ENCODE results near the gene TRIM8.

The TRIM8 gene

DNA sequence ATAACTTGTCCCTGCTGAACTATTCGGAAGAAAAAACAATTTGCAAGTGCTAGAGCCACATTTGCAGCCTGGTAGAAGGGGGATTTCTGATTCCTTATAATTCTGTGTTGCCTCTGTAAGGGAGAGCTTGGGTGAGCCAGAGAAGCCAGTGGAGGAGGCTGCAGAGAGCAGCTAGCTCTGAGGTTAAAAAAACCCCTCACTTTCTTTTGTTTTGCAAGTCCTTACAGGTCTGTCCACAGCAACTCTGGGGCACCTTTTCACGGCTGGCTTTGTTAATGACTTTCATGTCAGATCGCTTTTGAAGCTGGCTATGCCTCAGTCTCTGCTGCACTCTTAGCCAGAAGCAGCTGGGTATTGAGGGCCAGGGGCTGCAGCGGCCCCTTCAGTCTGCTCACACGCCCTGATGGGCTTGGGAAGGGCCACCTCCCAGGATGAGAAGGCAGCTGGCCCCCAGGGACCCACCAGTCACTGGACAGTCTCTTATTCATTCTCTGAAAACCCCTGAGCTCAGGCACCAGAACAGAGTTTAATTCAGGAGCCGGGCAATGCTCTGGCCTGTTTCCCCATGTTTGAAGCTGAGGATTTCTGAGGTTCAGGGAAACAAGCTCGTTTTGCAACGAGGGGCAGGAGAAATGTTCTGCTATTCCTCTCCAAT, 30.9 kb downstream of the TRIM8 start:
- H3K4me2 ChIP-seq (ENCODE audit: insufficient read depth, low read length) = peak overlapping the region; percentile 73

DNA sequence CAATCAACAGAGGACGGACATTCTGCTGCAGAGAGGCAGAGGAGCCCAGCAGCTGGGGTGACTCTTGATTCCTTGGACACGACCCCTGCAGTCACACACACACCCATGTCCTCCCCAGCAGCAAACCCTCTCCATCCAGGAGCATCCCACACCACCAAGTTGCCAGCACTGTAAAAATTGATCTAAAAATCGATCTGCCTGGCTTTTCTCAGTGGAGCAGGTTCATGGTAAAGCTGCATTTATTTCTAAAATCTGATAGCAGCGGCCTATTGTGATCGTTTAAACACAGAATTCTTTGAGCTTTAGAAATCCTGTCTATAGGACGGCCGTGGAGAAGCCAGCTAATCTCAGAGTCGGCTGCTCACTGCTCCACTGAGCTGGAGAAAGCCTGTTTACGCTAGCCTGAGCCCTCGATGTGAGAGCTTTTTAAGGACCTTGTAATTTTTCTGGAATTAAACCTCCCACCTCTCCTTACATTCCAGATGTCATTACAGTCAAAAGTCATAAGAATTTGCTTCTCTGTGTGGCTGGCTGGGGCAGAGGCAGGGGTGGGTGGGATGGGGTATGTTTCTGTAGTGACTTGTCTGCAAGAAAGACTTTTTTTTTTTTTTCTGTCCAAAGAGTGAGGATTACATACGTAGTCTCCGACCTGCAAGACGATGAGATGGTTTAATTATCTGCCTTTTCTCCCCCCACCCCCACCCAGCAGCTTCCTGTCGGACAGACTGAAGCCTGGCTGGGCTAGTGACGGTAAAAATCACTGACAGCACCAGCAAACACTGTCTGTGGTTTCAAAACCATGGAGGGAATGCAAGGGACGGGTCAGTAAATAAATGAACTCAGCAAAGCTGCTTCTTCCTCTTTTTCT, 31.6 kb downstream of the TRIM8 start:
- no peaks in the 10 kb centered on the region for H3K79me2 ChIP-seq (ENCODE audit: insufficient read depth, low read length)
- peaks cover 38% of the 10 kb centered on the region for H3K4me1 ChIP-seq (ENCODE audit: insufficient read depth, low read length)
- H3K27ac ChIP-seq (ENCODE audit: low read length) = peak overlapping the region; percentile 77
- H3K9ac ChIP-seq (ENCODE audit: low read depth, low read length) = peak overlapping the region; percentile 46
- no peaks in the 10 kb centered on the region for H3K36me3 ChIP-seq (ENCODE audit: insufficient read depth, low read length)
- no peak for DNase-seq
- no peak for TF ChIP-seq EZH2 (IDR thresholded peaks at IDR 0.05; ENCODE audit: borderline replicate concordance, low read depth, low read length, severe bottlenecking)
- no peak overlapping the region for H2AFZ ChIP-seq (ENCODE audit: low read depth, low read length)
- H3K4me2 ChIP-seq (ENCODE audit: insufficient read depth, low read length) = peak overlapping the region; percentile 73
- peak overlapping the region in 1 of 2 experiments; percentile 52; a peak in 2 of 4 replicates for H3K4me3 ChIP-seq (ENCODE audit: low read depth in 1 of 2, low read length in 2 of 2)
- no peaks in the 10 kb centered on the region for H3K9me3 ChIP-seq (ENCODE audit: insufficient read depth, low read length, severe bottlenecking)
- no peaks in the 10 kb centered on the region for H3K27me3 ChIP-seq (ENCODE audit: insufficient read depth, low read length, poor library complexity)
- no peaks in the 10 kb centered on the region for H4K20me1 ChIP-seq (ENCODE audit: insufficient read depth, low read length)
- ATAC-seq (ENCODE audit: insufficient read depth, low read depth) = no peak

More for the DNA sequence above, 30.9 kb downstream of the TRIM8 start:
- TF ChIP-seq, protein P1, sequence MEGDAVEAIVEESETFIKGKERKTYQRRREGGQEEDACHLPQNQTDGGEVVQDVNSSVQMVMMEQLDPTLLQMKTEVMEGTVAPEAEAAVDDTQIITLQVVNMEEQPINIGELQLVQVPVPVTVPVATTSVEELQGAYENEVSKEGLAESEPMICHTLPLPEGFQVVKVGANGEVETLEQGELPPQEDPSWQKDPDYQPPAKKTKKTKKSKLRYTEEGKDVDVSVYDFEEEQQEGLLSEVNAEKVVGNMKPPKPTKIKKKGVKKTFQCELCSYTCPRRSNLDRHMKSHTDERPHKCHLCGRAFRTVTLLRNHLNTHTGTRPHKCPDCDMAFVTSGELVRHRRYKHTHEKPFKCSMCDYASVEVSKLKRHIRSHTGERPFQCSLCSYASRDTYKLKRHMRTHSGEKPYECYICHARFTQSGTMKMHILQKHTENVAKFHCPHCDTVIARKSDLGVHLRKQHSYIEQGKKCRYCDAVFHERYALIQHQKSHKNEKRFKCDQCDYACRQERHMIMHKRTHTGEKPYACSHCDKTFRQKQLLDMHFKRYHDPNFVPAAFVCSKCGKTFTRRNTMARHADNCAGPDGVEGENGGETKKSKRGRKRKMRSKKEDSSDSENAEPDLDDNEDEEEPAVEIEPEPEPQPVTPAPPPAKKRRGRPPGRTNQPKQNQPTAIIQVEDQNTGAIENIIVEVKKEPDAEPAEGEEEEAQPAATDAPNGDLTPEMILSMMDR (IDR thresholded peaks at IDR 0.05; ENCODE audit: borderline replicate concordance, extremely low read depth, low read length, poor library complexity, severe bottlenecking) = no peak
- TF ChIP-seq EZH2 (IDR thresholded peaks at IDR 0.05; ENCODE audit: borderline replicate concordance, low read depth, low read length, severe bottlenecking) = no peak
- Histone ChIP-seq H3K27ac (ENCODE audit: low read length) (peak overlapping the region; percentile 77), H3K4me1 (ENCODE audit: insufficient read depth, low read length) (peaks cover 38% of the 10 kb centered on the region), H3K9ac (ENCODE audit: low read depth, low read length) (peak overlapping the region; percentile 46), H3K36me3 (ENCODE audit: insufficient read depth, low read length) (no peaks in the 10 kb centered on the region), H4K20me1 (ENCODE audit: insufficient read depth, low read length) (no peaks in the 10 kb centered on the region), H3K9me3 (ENCODE audit: insufficient read depth, low read length, severe bottlenecking) (no peaks in the 10 kb centered on the region), H3K4me3 (ENCODE audit: low read depth in 1 of 2, low read length in 2 of 2) (peak overlapping the region in 1 of 2 experiments; percentile 52; a peak in 2 of 4 replicates), H3K27me3 (ENCODE audit: insufficient read depth, low read length, poor library complexity) (no peaks in the 10 kb centered on the region), H3K79me2 (ENCODE audit: insufficient read depth, low read length) (no peaks in the 10 kb centered on the region), H2AFZ (ENCODE audit: low read depth, low read length) (peak overlapping the region; percentile 40; the same call in 1 of the 2 replicates)
- ATAC-seq (ENCODE audit: insufficient read depth, low read depth) (peak; percentile 10; the same call in 1 of the 3 replicates), DNase-seq (peak; percentile 55)

DNA sequence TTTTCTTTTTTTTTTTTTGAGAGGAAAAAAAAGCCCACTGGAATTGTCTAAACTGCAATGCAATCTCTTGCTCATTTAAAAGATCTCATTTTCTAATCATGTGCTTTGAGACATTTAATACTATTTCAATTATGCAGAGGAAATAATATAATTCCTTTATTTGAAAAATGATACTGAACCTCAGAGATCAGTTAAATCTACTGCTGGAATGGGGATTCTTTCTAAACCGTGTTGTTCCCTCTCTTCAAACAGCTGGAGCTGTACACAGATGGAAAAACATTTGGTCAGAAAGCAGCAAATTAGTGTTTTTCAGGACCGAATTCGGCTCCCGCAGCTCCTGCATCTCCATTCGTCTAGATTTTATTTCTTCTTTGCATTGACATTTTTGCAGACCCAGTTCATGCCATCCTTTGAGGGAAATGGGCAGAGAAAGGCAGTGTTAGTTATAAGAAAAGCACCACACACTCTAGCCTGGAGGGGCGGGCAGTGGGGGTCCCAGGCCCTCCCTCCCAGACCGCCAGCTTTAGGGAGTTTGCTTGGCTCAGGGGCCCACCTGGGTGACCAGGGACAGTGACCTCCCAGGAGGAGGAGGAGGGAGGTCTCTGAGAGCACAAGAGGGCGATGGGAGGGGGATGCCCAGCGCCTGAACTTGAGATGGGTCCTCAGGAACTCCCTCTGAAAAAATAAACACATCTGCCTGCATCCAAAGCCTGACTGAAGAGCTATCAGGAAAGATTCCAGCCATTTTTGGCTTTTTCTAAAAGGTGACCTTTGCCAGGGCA, 32.4 kb downstream of the TRIM8 start:
- ATAC-seq (ENCODE audit: insufficient read depth, low read depth) (no peak), DNase-seq (no peak)
- Histone ChIP-seq H3K4me2 (ENCODE audit: insufficient read depth, low read length) (no peak overlapping the region), H3K9me3 (ENCODE audit: insufficient read depth, low read length, severe bottlenecking) (no peaks in the 10 kb centered on the region), H3K9ac (ENCODE audit: low read depth, low read length) (no peak overlapping the region), H3K4me3 (ENCODE audit: low read depth in 1 of 2, low read length in 2 of 2) (no peak overlapping the region), H3K79me2 (ENCODE audit: insufficient read depth, low read length) (no peaks in the 10 kb centered on the region), H2AFZ (ENCODE audit: low read depth, low read length) (no peak overlapping the region), H3K4me1 (ENCODE audit: insufficient read depth, low read length) (peaks cover 38% of the 10 kb centered on the region), H3K27ac (ENCODE audit: low read length) (no peak overlapping the region), H3K36me3 (ENCODE audit: insufficient read depth, low read length) (no peaks in the 10 kb centered on the region), H4K20me1 (ENCODE audit: insufficient read depth, low read length) (no peaks in the 10 kb centered on the region), H3K27me3 (ENCODE audit: insufficient read depth, low read length, poor library complexity) (no peaks in the 10 kb centered on the region)
- TF ChIP-seq, protein P1 (IDR thresholded peaks at IDR 0.05; ENCODE audit: borderline replicate concordance, extremely low read depth, low read length, poor library complexity, severe bottlenecking) = no peak
- TF ChIP-seq EZH2 (IDR thresholded peaks at IDR 0.05; ENCODE audit: borderline replicate concordance, low read depth, low read length, severe bottlenecking) = no peak

Measured in DND-41 (cell line).